Glomerular visceral epithelial cell (primary cell): ENCODE results near the gene CCN2.

Source experiments
- DNase-seq: peaks from one replicate; pipeline ENCODE4 v3.0.0-alpha.2; 2016; ENCODE audit errors: extremely low spot score

CCN2 gene, protein sequence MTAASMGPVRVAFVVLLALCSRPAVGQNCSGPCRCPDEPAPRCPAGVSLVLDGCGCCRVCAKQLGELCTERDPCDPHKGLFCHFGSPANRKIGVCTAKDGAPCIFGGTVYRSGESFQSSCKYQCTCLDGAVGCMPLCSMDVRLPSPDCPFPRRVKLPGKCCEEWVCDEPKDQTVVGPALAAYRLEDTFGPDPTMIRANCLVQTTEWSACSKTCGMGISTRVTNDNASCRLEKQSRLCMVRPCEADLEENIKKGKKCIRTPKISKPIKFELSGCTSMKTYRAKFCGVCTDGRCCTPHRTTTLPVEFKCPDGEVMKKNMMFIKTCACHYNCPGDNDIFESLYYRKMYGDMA

DNA sequence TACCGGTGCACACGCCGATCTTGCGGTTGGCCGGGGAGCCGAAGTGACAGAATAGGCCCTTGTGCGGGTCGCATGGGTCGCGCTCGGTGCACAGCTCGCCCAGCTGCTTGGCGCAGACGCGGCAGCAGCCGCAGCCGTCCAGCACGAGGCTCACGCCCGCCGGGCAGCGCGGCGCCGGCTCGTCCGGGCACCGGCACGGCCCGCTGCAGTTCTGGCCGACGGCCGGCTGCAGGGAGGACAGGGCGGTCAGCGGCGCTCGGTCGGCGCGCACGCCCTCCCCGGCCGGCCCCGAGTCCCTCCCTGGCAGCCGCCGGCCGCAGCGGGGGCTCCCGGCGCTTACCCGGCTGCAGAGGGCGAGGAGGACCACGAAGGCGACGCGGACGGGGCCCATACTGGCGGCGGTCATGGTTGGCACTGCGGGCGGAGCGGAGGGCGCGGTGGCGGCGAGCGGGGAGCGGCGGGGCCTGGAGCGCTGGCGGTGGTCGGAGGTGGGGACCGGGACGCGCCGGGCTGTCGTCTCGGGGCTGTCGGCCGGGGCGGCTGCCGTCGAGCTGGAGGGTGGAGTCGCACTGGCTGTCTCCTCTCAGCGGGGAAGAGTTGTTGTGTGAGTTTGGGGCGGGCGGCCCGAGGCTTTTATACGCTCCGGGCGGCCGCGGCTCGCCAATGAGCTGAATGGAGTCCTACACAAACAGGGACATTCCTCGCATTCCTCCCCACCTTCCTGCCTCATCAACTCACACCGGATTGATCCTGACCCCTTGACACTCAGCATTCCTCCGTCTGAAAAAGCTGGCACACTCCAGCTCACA lies at the start of gene CCN2:
Gene CCN2, minus strand, starts transcription at position 606 of the 809 bp plus-strand sequence. Its CDS starts 200 bp downstream, at position 406.
- DNase-seq, result peak; percentile 99

DNA sequence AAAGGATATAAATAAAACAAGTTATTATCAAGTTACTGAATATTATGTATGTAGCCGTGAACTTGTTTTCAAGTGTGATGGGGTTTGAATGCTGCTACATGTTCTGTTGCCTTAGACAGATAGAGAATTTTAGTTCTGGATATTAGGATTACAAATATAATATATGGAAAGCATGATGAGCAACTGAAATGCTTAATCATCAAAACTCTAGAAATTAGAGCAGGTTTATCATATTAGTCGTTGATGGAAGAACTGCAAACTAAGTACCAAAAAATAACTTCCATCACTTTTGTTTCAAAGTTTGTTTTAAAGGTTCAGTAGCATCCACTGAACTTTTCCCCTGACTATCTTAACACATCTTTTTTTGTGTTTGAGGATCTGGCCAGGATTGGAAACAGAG lies 49.1 kb upstream of the CCN2 start:
- DNase-seq, result no peak

DNA sequence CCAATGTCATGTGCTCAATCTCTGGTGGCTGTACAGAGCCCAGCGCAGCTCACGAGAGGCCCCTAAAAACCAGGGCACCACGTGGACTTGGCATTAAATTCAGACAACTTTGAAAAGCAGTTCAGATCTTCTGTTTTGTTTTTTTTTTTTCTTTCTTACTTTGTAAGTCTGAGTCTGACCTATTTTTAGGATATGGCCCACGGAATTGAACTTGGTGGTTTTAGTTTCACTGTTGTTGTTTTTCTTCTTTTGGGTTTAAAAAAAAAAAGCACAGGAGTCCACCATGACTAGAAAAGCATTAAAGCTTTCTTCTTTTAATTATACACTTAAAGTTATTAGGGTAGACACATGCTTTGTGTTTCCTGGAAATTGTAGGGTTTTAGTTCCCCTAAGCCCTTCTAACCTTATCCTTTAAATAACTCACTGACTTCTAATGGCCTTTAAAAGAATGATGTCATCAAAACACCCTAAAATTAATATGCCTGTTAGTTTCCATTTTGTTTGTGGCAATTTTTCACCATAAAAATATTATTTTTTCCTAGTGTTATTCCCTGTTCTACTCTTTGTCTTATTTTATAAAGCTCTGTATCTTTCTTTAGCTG lies 48.5 kb upstream of the CCN2 start:
- no peak for DNase-seq

DNA sequence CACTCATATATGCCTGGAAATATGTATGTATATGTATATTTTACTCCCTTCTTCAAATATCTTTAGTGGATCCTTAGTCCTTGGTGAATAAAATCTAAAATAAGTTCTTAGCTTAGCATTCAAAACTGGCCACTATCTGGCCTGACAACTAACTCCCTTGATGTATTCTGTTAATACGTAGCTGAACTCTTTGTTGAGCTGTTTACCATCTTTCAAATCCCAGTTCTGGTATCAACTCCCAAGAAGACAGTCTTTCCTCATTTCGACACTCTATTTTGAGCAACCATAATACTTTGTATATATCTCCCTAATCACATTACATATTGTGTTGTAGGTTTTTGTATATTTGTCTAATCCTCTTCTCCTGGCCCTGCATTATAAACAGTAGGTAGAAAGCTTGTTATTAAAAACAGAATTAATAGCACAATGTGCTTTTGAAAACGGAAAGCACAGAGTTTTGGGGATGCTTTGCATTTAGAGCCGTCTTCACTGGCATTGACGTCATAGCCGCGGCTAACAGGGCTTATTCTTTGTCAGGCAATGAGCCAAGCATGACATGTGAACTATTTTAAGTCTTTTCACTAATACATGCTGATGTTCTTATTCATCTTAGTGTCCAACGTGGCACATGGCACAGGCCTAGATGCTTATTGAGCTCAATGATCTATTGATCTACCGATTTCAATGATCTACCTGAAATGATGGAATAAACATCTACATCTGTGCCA lies 47.2 kb upstream of the CCN2 start:
- DNase-seq, result no peak

DNA sequence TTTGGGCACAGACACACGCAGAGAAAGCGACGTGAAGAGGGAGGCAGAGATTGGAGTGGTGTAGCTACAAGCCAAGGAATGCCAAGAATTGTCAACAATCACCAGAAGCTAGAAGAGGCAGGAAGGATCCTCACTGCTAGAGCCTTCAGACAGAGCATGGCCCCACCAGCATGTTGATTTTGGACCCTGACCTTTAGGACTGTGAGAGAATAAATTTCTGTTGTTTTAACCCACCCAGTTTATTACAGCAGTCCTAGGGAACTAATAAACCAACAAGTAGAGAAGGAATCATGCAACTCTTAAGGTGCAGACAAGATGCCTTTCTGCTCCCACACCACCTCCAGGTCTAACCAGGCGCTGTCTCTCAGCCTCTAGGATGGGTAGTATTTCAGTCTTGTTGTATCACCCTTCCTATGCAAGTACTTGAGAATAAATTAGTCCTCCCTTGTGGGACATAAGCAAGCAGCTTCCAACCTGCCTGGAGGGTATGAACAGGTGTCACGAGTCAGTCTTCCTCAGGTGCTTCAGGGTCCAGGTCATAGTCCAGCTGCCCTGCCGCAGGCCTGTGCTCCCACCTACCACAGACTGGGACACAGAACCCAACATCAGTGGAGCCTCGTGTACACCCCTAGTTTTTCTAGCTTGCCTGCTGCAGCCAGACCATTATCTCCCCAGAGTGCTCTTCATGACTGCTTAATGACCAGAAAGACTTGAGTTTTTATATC lies 46.4 kb upstream of the CCN2 start:
- no peak for DNase-seq

DNA sequence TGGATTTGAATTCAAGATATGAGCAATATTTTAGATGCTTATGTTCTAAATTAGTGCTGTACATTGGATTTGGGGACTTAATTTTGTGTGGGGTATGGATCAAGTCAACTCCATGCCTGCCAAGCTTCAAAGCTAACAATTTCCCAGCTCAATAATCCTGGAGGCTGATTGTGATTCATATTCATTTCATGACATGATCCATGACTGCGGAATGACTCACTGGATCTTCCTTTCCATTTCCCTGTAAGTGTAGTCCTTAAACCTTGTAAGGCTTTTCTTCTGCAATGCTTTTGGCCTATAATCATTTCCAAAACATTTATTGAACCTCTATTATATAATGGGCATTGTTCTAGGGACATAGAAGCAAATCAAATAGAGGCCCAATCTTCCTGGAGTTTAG lies 44.7 kb upstream of the CCN2 start:
- peak; percentile 70 for DNase-seq

DNA sequence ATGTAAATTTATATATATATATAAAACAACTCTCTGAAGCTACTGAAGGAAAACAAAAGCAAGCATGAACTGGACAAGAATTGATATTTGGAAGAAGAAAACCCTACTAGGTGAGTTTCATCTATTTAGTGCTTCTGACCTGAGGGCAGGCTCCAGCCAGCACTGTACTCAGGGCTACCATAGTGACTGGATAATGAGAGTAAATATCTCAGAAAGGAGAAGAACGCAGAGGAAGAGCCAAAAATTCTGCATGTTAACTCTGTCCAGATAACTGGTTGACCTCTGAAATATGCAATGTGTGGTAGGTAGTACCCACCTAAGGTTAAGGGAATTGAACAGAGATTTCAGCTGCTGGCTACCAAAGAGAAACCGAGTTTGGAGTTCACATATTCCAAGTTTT lies 41.4 kb upstream of the CCN2 start:
- DNase-seq, result no peak

DNA sequence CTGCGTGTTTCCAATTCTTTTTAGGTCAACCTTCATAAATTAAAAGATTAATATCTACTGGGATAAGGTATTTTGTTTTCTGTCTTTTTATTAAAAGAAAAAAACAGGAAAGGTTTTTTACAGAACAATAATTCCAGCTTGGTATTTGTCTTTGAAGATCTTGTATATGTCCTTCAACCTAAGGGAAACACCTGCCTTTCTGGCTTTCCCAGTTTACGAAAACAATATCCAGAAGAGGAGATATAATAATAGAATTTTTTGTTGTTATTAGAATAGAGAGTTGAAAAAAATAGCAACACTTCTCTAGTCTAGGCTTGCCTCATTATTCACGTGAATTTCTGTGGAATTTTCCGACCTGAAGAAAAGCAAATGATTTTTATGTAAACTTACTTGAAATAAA lies 37.9 kb upstream of the CCN2 start:
- DNase-seq, result no peak

DNA sequence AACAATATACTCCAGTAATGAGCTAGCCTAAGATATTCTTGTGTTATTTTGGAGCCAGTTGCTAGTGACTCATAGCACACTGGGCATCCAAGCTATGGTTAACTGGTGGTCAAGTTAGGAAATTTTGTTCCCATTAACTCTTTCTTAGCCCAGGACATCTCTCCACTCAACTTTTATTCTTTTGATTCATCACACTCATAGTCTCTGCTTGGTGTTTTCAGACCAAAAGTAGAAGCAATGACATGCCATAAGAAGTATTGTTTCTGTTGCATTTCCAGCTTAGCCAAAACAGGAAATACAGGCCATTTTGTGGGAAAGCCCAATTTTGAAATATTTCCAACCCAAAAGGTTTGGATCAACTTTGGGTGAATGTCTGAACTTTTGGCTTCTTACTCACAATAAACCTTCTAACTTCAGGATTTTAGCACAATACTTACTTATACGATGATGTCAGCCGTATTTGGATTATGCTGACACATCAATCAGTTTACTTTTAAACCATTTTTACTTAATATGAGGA lies 31.6 kb upstream of the CCN2 start:
- DNase-seq, result peak; percentile 53

DNA sequence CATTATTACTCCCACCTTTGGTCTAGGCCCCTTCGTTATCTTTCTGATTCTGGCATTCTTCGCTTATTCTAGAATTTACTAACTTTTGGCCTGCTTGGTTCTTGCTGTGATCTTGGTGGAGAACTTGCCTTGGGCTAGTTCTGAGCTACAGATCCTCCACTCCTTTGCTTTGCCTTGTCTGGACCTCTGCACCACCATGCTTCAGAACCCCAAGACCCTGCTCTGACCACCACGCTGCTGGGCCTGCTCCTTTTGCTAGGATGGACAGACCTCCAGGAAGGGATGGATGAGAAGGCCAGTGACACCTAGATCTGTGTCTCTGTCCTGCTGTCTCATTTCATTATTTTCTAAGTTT lies 30.4 kb upstream of the CCN2 start:
- DNase-seq, result no peak

DNA sequence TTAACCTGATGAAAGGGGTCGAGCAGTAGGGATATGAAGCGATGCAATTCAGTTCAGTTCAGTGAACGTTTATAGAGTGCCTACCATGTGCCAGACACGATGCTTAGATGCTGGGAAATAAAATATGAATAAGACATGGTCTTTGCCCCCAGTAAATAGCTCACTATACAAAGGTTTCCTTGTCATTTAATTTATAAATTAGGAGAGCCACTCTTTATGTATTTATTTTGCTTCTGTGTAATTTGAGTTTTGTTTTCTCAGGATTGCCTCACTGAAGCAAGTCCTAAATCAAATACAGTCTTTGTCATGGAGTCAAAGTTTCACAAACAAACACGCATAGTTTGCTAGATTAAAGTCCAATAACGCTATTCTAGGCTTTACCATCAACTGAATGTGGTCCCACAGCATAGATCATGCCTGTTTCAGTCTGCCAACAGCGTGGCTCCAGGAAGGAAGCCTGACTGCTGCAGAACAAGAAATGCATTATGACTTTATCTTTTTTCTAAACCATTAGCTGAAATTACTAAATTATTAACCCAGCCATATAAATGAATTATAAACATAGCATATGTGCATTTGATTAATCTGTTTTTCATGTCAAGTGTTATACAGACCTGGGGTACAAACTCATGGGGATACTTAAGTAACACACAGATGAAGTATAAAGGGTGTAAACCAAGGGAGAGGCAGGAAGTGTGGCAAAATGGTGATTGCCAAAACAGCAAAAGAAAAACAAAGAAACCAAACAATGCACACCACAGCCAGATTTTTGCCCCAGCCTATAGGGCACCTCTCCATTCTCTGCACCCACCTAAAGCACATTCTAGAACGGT lies 29.8 kb upstream of the CCN2 start:
- no peak for DNase-seq

DNA sequence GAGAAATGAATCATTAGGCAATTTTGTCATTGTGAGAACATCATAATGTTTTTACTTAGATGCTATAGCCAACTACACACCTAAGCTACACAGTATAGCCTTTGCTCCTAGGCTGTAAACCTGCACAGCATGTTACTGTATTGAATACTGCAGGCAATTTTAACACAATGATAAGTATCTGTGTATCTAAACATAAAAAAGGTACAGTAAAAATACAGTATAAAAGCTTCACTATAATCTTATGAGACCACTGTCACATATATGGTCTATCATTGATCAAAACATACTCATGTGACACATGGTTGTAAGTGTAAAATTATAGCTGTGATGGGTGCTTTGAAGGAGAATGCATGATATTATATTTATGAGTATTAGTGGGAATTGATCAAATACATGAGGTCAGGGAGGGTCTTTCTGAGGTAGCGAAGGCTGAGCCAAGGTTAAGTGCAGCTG lies 29.2 kb upstream of the CCN2 start:
- DNase-seq, result no peak

DNA sequence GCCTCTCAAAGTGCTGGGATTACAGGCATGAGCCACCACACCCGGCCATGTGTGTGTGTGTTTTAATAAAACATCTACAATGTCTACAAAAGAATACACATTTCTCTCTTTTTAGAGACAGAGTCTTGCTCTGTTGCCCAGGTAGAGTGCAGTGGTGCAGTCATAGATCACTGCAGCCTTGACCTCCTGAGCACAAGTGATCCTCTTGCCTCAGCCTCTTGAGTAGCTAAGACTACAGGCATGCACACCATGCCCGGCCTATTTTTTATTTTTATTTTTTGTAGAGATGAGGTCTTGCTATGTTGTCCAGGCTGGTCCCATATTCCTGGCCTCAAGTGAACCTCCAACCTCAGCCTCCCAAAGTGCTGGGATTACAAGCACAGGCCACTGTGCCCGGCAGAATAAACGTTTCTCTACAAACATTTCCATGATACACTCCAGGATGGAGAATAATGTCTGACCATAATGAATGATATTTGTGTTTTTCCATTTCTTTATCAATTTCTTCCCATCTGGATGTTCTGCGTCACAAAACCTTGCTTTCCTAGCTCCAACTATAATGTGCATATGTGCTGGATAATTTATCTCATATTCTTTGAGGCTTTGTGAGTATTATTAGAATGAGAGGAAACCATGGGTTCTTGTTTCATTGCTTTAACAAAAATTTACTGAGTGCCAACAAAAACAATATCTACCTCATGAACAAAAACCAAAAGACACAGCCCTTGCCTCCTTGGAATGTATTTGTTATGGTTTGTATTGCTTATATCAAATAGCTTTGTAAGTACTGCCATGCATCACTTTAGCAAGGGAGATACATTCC lies 28.6 kb upstream of the CCN2 start:
- DNase-seq, result peak; percentile 81

DNA sequence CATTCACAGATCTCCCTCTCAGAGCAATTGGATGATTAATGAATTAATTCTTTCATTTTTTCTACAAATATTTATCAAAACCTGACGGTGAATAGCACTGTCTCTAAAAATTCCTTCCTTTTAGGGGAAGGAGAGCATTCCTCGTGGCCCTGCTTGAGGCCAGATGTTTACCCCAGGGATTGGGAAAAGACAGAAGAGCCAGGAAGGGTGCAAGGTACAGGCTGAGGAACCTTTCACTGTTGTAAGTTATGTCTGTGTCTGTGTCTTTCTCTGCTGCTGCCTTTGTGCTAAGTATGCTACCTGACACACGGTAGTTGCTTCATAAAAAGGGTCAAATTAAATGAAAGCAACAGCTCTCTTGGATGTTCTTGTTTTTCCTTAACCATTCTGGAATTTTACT lies 27.4 kb upstream of the CCN2 start:
- DNase-seq, result no peak

DNA sequence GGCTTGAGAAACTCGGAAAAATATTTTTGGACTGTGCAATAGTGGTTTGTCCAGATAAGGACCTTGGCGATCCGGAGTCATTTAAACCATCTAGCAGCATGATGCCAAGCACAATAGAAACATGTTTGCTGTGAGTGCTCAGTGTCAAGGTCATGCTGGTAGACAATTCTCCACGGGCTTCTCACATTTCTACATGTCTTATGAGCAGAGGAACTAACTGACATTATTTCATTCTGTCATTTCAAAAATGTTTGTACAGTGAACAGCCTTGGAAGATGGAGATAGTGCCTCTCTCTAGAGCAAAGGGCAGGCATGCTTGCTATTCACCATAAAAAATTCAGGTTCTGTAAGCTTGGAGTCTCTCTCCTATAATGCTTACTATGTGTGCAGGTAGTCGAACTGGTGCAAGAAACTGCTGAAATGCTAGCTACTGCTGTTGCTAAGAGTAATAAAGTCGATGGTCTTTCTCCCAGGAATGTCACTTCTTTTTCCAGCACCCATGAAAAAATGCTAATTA lies 25.4 kb upstream of the CCN2 start:
- DNase-seq, result no peak

DNA sequence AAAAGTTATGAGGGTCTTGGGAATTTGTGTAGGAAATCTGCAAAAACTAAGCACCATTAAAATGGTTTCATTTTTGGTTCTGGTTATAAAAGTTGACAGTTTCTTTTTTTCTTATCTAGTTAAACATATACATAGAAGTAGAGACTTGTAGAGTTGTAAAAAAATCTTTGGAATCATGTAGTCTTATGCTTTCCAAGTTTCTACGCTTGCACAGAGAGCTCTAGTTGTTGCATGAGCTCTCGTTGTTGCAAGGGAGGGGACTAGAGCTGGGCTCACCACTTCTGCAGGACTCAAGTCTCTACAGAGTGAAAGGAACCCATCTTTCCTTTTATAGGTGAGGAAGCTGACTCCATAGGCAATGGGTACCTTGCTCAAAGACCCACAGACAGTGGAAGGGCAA lies 21.6 kb upstream of the CCN2 start:
- no peak for DNase-seq

DNA sequence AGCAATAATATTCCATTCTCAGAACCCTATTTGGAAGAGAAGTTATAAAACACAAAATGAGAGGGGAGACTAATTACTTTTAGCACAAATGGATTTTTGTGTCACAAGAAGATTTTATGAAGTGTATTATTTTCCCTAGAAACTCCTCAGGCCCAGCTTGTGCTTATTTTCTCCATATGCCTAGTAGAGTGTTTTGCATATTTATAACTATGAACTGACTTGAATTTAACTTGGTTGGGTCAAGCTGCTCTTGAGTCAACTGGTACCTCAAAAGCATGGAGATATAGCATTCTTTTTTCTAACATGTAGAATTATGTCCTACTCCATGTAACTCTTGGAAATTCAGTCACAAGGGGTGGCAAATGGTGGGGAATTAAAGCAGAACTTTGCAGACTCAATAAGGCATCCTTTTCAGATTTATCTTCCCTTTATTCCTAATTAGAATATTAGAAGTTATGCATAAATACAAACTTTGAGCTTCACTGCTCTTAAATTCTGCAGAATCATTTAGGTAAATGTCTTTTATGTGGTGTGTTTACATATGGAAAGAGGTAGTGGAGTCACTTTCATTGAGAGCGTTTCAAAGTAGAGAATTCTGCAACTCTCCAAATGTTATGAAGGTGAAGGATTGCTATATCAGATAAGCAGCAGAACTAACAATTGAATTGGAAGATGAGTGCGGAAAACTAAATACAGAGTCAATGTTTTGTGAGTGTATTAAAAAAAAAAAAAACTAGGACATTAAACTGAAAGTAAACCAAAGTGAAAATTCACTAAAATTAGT lies 19.1 kb upstream of the CCN2 start:
- no peak for DNase-seq

DNA sequence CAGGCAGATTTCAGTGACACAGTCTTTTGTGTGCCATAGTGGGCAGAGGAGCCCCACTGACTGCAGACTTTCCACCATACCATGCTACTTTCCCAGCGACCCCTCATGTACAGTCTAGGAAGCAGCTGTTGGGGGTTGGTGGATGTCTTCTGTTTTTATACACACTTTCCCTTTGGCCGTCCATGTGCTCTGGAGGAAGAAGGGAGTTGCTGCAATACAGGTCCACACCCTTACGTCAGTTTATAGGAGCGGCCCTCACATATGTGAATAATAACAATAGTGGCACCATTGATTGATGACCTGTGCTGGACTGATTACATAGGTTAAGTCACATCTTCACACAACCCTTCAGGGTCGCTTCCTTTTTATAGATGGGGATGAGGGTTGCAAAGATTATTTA lies 17.5 kb upstream of the CCN2 start:
- DNase-seq, result no peak
